Right renal pelvis (tissue), 4 donors: ENCODE measurements around the gene ABCA4. TPM values are rescaled to one million over a fixed set of nuclear protein-coding genes. Genes with fewer than 3 reads are reported as not detected.
A peak's percentile ranks its signal among the peaks of the same experiment; 100 is the strongest.

ENCODE experiments used
- DNase-seq, 4 donors: peaks; one replicate each; pipeline ENCODE4 v3.0.0-alpha.2; 2013; ENCODE audit warnings: low read depth in 4 of 4, low spot score in 3 of 4, missing footprints in 1 of 4
- polyA plus RNA-seq, 4 donors: library from polyadenylated mRNA; unstranded; fragments of 120-200 nt; gene quantifications; one replicate each; pipeline ENCODE4 v1.2.1, GENCODE V29; 2013; ENCODE audit not compliant: insufficient read length in 4 of 4

The ABCA4 gene
- polyA plus RNA-seq, 4 donors, result 6.2 to 9.0 (median 8.0) TPM

DNA sequence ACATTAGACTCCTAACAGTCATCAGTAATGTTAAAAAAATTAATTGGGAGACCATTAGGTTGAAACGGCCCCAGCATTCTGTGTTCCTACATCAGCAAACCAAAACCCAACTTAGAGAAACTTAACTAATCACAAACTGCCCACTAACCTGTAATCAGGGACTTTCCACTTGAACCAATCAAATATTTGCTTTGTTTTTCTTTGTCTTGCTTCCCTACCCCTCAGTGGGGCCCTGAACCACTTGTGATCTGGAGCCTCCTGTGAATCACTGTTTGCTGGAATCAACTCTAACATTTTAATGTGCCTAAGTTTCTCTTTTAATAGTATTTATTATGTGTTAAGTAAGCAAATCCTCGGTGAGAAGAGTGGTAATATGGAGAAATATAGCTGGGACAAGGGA, 64.0 kb downstream of the ABCA4 start:
- DNase-seq, result no peak

DNA sequence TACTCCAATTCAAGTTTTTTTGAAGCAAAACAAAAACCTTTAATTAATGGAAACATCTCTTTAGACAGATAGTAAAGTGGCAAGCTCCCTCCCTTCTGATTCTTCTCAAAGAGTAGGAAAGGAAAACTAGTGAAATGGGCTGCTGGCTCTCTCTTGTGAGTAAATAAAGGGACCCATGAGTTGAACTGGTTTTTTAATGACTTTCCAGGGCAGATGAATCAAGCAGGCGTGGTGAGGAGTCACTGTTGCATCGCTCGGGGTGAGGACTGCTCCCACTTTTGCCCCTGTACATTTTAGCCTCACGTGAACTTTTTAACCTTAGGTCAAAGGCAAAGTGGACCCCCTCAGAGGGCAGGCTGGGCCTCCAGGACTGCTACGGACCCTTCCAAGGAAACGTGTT, 64.8 kb downstream of the ABCA4 start:
- DNase-seq, result no peak

DNA sequence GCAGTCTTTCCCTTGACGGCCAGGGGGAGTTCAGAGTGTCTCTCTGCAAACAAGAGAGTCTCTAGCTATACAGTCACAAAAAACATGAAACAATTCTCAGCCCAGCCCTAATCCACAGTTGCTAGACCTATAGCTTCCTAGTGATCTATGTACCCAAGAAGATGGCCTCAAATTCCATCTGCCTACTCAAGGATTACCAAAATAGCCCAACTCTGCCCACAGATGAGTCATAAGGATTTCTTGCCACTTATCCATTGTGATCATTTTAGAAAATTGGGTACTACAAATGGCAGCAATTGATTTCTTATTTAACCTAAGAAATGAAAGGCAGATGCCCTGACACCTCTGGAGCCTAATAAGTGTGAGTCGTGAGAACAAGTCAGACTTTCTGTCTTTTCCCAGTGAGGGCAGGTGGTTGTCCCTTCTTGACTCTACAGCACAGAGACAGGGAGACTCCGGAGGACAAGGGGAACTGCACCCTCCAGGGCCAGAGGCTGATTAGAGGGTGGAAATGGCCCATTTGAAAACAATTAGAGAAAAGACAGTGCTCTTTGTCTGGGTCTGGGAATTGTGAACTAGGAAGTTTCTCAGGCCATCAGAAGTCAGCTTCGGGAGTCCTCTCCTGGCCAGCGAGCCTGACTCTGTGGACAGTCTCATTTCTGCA, 65.4 kb downstream of the ABCA4 start:
- DNase-seq, result no peak

DNA sequence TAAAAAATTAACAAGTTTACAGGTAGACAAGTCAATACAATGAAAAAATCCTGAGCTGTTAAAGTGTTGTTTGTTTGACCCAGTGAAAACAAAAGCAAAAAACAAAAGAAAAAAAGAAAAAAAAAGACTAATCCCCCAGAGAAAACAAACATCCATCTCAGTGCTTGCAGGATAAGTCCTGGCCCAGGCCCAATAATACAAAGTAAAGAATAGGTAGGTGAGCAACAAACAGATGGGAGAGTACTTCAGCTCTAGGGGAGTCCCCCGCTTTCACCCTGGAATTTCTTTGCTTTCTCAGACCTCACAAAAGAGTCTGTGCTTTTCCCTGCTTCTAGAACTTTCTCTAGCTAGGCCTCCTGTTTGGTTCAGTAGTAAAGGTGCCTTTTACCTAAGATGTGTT, 70.3 kb downstream of the ABCA4 start:
- no peak for DNase-seq

DNA sequence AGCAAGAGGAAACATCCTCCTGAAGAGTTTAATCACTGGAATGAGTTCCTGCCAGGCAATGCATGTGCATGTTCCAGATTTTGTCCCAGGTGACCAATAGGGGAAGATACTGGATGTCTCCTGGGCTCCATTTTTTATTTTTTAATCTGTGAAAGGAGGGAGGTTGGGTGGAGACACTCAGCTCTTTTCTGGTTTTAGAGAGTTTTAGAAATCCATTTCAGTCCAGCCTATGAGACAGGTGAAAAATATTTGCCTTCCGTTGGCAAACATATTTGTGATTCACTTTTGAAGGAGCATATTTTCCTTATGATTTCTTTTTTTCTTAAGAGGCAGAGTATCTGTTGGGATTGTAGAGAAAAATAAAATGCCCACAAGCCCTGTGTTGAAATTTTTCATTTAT, 70.7 kb downstream of the ABCA4 start:
- no peak for DNase-seq

DNA sequence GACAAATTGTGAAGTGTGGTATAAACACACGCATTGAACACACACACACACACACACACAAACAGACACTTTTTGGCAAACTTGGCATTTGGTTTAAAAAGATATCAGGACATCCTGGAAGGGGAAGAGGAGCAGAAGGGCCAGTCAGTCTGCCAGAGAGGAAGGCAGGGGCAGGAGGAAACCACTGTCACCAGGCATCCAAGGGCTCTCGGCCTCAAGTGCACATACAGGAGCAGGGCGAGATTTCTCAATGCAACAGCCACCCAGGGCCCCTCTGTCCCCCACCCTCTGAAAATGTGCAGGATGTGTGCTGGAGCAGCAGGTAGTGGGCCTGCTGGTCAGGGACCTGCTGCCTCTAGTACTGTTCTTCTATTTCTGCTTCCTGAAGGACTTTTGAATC, 71.2 kb downstream of the ABCA4 start:
- no peak for DNase-seq

DNA sequence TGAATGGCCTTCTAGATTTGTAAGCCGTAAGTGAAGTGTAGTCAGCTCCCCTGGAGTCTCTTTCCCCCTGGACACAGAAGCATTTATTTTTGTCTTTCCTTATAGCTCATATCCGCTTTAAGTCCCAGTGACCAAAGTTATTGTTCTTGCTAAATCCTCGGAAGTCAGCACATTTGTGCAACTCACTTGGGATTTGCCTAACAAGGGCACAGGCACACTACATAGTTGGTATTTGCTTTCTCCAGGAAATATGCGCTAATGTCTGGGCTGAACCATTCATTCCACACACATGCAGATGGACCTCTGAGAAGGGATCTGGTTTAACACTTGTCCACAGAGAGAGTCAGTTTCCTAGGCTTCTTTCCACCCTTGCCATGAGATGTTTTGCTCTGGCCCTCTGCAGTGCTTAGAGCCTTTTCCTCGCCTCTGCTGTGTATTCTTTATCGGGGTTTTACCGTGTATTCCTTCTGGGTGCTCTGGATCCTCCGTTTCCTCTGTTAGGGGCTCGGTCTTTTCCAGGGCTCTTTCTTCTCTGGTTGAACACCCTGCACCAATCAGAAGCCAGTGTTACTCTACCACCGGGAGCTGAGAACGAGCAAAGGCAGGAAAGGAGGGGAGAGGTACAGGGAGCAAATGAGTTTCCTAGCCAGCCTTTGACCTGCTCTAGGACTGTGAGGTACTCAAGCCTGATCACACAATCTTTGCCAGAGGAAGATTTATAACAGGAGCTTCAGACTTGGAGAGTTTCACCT, 72.4 kb downstream of the ABCA4 start:
- no peak for DNase-seq

DNA sequence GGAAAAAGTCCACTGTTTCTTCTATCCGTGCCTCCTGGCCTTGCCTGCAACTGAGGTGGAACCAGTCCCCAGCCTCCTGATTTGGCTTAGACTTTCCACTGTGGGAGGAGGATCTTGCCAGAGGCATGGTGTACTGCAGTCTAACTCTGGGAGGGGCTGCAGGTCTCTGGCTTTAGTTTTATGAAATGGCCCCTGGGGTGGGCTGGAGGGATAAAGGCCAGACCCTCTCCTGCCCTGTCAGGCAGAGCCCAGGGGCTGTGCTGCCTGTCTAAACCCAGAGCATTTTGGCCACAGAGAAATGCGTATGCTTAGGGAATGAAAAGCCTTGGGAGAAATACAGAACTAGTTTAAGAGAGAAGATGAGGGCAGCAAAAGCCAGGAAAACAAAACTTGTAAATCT, 73.0 kb downstream of the ABCA4 start:
- no peak for DNase-seq

DNA sequence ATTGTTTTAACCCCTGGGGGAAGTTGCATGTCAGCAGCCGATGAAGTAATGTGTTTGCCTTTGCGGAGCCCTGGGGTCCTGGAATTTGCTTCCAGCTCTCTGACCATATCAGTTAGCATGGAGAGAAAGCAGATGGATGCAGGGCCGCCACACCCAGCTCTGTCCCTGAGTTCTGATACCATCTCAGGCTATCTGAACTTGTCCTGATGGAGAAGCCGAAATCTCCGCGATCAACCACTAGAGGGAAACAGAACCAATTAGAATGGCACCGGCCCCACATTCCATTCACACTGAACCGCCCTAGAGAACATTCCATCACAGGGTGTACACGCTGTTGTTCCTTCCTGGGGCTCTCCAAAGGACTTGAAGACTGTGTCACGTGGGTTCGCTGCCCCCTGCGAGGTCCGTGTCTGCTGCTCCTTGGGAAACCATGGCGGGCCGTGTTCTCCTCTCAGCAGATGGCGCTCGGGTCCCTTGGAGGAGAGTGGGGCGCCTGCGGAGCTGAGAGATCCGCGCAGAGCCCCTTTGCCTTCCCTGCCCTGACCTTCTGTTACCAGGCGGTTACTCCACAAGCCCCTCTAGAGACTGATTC, 75.4 kb downstream of the ABCA4 start:
- DNase-seq, result peak in 3 of 4 donors; percentile 71 to 88 (median 80)

DNA sequence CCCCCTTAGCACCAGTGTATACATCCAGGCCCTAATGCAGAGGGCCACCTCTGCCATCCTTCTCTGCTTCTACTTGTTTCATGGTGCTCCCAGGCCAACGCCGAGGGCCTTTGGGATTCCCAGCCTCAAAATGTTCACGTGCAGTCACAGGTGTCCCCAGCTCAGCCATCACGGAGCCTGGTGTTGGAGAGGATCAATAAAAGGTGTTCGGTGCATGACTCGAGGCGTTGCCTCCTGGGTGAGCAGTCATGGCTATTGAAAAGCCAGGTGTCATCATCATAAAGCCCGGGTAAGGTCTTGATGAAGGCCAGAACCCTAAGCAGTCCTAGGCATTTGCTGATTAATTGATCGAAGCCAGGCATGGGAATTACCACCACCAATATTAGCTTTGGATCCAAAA, 76.1 kb downstream of the ABCA4 start:
- no peak for DNase-seq

DNA sequence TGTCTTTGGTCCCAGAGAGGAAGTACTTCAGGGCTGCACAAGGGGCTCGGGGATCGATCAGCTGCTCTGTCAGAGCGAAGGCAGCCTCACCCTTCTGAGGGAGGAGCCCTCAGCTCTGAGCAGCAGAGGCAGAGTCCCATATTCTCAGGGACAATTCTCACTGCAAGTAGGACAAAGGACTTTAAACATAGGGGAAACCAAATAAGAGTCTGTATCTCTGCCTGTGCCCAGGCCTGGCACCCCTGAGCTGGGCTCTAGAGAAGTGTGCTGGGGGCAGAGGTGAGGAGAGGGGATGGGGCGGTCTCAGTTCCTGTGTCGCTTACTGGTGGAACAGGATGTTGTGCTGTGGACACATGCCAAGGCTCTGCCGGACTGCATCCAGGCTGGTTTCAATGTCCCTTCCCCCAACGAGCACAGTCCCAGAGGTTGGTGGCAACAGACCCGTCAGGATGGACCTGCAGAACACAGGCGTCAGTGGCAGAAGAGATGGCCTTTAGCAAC, 76.6 kb downstream of the ABCA4 start:
- DNase-seq, result no peak

DNA sequence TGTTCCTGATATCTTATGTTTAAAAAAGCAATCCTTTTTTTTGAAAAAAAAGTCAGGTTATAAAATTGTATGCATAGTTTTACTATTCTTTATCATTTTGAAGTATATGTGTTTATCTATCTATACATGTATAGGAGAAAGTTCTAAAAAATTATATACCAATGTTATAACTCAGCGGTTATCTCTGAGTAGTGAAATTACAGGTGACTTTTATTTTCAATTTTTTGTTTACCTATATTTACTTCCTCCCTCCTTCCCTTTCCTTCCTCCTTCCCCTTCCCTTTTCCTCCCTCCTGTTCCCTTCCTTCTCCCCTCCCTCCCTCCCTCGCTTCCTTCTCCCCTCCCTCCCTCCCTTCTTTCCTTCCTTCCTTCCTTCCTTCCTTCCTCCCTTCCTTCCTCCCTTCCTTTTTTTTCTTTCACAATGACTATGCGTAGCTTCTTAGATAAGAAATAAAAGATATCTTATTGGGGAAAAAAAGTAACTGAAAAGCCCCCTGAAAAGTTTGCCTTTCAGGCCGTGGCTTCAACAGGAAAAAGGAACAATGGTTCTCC, 77.1 kb downstream of the ABCA4 start:
- DNase-seq, result no peak

DNA sequence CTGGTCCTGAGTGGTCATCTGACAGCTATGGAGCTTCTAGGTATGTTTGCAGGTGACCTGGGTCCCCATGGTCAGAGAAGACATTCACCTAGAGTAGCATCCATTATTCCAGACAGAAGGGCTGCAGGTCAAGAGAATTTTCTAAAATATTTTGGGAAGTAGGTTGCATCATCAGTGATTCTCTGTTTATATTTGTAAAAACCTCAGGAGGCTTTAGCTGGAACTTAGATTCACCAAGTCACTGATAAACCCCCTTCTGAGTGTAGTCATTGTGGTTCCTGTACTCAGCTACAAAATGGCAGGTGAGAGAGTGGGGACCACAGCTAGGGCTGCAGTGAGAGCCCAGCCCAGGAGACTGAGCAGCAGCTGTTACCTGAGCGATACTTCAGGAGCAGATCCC, 78.6 kb downstream of the ABCA4 start:
- no peak for DNase-seq

DNA sequence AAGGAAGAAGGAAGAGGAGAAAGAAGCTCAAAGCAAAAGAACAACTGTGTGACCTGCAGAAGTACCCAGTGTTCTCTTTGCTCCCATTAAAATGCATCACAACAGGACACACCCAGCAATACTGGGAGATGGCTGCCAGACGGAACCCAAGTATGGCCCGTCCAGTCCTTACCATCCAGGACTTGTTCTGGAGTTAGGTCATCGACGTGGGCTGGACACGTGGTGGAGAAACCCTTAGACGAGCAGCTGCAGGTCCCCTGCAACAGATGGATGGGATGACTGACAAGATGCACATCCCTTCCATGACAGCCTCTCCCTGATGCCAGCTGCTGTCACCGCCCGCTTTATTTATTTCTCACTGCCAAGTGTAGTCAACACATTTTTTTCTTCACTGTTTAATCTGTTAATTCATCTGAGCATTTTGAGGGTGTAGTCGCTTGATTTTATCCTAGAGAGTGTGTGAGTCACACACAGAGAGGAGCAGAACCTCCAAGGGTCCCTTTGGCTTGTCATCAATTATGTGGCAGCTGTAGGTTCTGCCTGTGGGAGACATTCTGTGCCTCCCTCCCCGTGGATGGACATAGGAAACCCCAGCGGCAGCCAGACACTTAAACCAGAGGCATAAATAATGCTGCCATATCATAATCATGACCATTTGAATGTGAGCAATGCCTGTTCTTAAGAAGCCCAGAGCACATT, 80.9 kb downstream of the ABCA4 start:
- no peak for DNase-seq

DNA sequence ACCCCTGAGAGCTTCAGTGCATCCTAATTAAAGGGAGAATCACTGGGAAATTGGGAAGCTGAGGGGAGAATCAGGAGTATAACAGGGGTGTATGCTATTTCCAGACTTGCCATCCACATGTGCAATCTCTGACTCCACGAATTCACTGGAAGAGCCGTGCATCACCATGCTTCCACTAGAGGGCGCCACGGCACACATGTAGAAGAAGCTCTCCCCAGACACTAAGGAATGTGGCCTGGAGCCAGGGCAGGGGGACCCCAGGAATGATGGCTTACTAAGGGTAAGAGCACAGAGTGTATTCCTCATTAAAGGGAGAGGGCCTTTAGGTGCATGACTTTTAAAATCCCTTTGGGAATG, 81.5 kb downstream of the ABCA4 start:
- DNase-seq, result peak in 2 of 4 donors; percentile 67 to 69

DNA sequence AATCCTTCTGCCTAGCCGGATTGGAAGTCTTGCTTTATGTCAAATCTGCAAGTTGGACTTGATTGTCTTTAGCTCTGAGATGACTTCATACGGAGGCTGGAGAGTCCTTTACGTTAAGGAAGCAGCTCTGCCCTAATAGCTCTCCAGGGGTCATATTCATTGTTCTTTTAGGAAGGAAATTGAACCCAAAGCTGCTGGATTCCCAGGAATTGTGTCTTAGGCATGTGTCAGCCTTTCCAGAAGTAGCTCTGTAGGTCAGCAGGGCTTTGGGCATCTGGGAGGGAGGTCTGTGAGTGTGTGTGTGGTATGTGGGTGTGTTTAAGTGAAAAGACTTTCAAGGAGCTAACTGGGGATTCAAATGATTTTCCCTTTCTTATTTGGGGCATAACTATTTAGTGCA, 82.4 kb downstream of the ABCA4 start:
- no peak for DNase-seq

DNA sequence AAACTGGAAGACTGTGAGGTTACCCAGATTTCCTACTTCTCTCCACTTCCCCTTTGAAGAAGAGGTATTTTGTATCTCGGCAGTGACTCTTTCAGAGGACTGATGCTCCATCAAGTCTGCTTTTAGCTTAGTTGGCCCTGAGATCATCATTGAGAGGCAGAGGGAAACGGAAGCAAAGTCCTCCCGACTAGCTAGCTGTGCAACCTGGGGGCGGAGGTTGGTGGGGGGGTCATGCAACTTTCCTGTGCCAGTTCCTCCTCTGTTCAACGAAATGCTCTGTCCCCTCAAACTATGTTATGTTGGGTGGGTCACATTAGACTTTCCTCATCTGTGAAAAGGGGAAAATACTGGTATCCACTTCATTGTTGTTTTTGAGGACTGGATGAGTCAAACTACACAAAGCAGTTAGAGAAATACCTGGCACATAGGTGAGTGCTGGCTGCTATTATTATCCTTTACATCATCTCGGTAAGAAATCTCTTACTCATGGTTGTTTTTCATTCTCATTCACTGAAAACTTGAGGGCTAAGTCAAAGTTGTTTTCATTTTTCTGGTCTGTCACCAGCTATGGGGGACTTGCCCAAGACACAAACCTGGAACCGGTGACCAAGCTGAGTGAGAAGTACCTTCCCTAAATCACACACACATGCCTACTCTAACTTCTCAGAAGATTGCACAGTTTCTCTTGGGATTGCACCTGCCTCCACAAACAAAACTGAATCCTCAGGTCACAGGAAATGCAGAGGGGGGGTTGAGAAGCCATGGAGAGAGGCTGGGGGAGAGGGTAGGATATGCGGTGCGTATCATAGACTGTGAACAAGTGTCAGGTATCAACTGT, 83.3 kb downstream of the ABCA4 start:
- no peak for DNase-seq

DNA sequence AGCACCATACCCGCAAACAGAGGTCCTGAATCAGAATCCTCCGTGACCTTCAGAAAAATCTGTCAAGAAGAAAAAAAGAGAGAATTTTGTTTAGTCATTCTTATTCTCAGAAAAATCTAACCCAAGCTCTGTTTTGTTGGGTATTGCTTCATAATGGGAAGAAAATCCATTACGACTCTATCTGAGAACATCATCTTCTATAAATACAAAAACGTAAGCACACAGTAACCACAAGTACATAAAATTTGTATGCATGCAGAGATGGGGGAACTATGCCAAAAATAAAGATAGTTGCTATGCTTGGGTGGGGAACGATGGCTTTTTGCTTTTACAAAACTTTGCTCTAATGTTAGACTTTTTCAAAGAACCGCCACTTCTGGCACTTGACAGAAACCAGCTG, 84.2 kb downstream of the ABCA4 start:
- no peak for DNase-seq

DNA sequence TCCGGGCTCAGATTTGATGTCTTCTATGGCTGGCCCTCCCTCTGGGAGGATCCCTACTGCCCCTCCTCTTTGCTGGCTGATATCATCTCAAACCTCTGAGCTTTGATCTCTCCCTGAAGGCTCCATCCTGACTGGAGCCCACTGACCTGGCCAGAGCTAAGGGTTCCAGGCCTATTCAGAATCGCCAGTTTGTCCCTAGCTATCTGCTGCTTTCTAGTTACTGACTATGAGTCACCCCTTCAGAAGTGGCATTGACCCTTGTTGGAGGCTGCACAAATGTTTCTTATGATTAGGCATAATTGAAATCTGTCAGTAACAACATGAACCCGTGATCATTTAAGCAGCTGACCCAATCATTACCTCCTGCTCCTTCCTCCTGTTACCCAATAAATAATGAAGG, 87.1 kb downstream of the ABCA4 start:
- no peak for DNase-seq

DNA sequence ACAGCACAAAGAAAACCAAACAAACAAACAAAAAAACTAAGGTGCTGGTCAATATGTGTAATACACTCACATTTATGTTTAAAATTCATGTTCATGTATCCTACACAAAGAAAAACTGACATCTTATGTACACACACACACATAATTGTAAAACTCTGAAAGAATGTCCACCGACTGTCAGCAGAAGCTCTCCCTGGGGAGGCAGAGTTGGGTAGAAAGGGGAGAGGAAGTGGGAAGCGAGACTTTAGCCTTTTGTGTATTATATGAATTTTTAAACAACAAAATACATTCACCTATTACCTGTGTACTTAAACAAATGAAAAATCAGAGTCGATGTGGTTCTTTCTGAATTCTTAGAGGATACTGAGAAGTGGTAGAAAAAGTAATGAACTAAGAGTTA, 88.3 kb downstream of the ABCA4 start:
- DNase-seq, result no peak
